NB4 (cell line): ENCODE measurements around the gene CADM2.

Experiments used
- MYC ChIP-seq: IDR thresholded peaks from 2 replicates; pipeline ENCODE4 v1.6.1; 2011; ENCODE audit warnings: low read depth, low read length
- POLR2A ChIP-seq: IDR thresholded peaks from 2 replicates; pipeline ENCODE4 v1.6.1; 2011; ENCODE audit warnings: mild to moderate bottlenecking; ENCODE audit not compliant: insufficient read length; ENCODE audit errors: extremely low read depth
- TF ChIP-seq, protein P1 (sequence below): IDR thresholded peaks from one replicate; pipeline ENCODE4 v1.5.1; 2012; ENCODE audit warnings: low read depth, low read length
- TF ChIP-seq, protein P2 (sequence below): IDR thresholded peaks from 2 replicates; pipeline ENCODE4 v1.6.1; 2011; ENCODE audit warnings: low read depth, low read length

- TF ChIP-seq, protein P1, sequence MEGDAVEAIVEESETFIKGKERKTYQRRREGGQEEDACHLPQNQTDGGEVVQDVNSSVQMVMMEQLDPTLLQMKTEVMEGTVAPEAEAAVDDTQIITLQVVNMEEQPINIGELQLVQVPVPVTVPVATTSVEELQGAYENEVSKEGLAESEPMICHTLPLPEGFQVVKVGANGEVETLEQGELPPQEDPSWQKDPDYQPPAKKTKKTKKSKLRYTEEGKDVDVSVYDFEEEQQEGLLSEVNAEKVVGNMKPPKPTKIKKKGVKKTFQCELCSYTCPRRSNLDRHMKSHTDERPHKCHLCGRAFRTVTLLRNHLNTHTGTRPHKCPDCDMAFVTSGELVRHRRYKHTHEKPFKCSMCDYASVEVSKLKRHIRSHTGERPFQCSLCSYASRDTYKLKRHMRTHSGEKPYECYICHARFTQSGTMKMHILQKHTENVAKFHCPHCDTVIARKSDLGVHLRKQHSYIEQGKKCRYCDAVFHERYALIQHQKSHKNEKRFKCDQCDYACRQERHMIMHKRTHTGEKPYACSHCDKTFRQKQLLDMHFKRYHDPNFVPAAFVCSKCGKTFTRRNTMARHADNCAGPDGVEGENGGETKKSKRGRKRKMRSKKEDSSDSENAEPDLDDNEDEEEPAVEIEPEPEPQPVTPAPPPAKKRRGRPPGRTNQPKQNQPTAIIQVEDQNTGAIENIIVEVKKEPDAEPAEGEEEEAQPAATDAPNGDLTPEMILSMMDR, result no peak
- no peak for TF ChIP-seq POLR2A
- no peak for TF ChIP-seq MYC
- TF ChIP-seq, protein P2, sequence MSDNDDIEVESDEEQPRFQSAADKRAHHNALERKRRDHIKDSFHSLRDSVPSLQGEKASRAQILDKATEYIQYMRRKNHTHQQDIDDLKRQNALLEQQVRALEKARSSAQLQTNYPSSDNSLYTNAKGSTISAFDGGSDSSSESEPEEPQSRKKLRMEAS, result no peak
Measured at GRCh38 chr3:85740561-85740960, 781.8 kb downstream of the CADM2 start.
